GM23248 (cell line): ENCODE results near the gene PEAK3.

Experiments
- EZH2 ChIP-seq: fragments of 200-600 bp; sonication (generic); IDR thresholded peaks from 2 replicates; pipeline ENCODE4 v1.6.1; 2018; ENCODE audit warnings: antibody characterized with exemption, mild to moderate bottlenecking; ENCODE audit not compliant: insufficient read depth, poor library complexity, severe bottlenecking
- EZH2phosphoT487 ChIP-seq: fragments of 200-600 bp; sonication (generic); IDR thresholded peaks from 2 replicates; pipeline ENCODE4 v1.6.1; 2018; ENCODE audit warnings: antibody characterized with exemption, moderate library complexity, mild to moderate bottlenecking, low read depth; ENCODE audit not compliant: insufficient read depth

- no peak for TF ChIP-seq EZH2
- TF ChIP-seq EZH2phosphoT487: no peak
Observed at GRCh38 chr19:2230033-2230531, 51.9 kb downstream of the PEAK3 start.
